IMR-90 (cell line): ENCODE data around the gene PLD1.

Source experiments
- CHD1 ChIP-seq: IDR thresholded peaks from 2 replicates; pipeline ENCODE4 v1.6.1; 2012; ENCODE audit warnings: low read depth, low read length, improper control_type of control experiment
- CTCF ChIP-seq: conservative IDR thresholded peaks from 2 replicates; pipeline ENCODE4 v1.5.1; 2012; ENCODE audit warnings: mild to moderate bottlenecking, low read depth, low read length, improper control_type of control experiment
- FOS ChIP-seq: fragments of 150-350 bp; IDR thresholded peaks from 2 replicates; pipeline ENCODE4 v1.6.1; 2016; ENCODE audit warnings: low read depth, low read length
- MAFK ChIP-seq: IDR thresholded peaks from 2 replicates; pipeline ENCODE4 v1.6.1; 2012; ENCODE audit warnings: low read depth, low read length, improper control_type of control experiment
- MXI1 ChIP-seq: IDR thresholded peaks from 2 replicates; pipeline ENCODE4 v1.6.1; 2012; ENCODE audit warnings: low read depth, mild to moderate bottlenecking, low read length, moderate library complexity, borderline replicate concordance
- POLR2A ChIP-seq: IDR thresholded peaks from 2 replicates; pipeline ENCODE4 v1.6.1; 2012; ENCODE audit warnings: mild to moderate bottlenecking, low read depth, low read length
- RAD21 ChIP-seq: IDR thresholded peaks from 2 replicates; pipeline ENCODE4 v1.6.1; 2012; ENCODE audit warnings: low read length, improper control_type of control experiment
- RCOR1 ChIP-seq: IDR thresholded peaks from 2 replicates; pipeline ENCODE4 v1.6.1; 2012; ENCODE audit warnings: mild to moderate bottlenecking, low read length, improper control_type of control experiment; ENCODE audit not compliant: insufficient replicate concordance
- RFX5 ChIP-seq: IDR thresholded peaks from 2 replicates; pipeline ENCODE4 v1.8.0; 2012; ENCODE audit warnings: low read depth, mild to moderate bottlenecking, low read length, moderate library complexity
- SMC3 ChIP-seq: fragments of 150-350 bp; IDR thresholded peaks from 2 replicates; pipeline ENCODE4 v1.6.1; 2016; ENCODE audit warnings: low read depth, mild to moderate bottlenecking, antibody characterized with exemption, low read length, moderate library complexity
- USF2 ChIP-seq: fragments of 150-350 bp; IDR thresholded peaks from 2 replicates; pipeline ENCODE4 v1.6.1; 2017; ENCODE audit warnings: mild to moderate bottlenecking, antibody characterized with exemption, low read length, low read depth

GRCh38 chr3:171559586-171559985 is 250.7 kb downstream of the PLD1 start:
- TF ChIP-seq SMC3 (no peak), POLR2A (no peak), CHD1 (no peak), CTCF (no peak), MXI1 (no peak), USF2 (no peak), RFX5 (no peak), MAFK (no peak), FOS (no peak), RCOR1 (no peak), RAD21 (no peak)
